Activated B cell treated with CpG ODN at 0.5 μM for 24 hours (primary cell): ENCODE results near the gene MT1H. TPM values are rescaled to one million over a fixed set of nuclear protein-coding genes. Genes with fewer than 3 reads are reported as not detected.
A peak's percentile ranks its signal among the peaks of the same experiment; 100 is the strongest.
"Not testable (repeated sequence)": the region's sequence is repeated elsewhere in the genome, so short reads cannot be mapped to it uniquely, and the experiment has no call there.

Source experiments
- ATAC-seq: fragments of 200-7000 bp; cut with Tn5 transposase; one replicate; pipeline ENCODE4 v1.10.0; 2021; ENCODE audit warnings: low read depth, mild to moderate bottlenecking, moderate library complexity
- CTCF ChIA-PET: fragments of 350-600 bp; sonication (Branson Sonifier 250); formaldehyde crosslinking; loops from one replicate; lab custom pipeline; 2021; ENCODE audit warnings: antibody characterized with exemption; lab: Charles Lee
- POLR2A ChIA-PET: fragments of 350-600 bp; sonication (Branson Sonifier 250); formaldehyde crosslinking; loops from one replicate; lab custom pipeline; 2021; ENCODE audit warnings: antibody characterized with exemption; lab: Charles Lee
- DNase-seq: peaks from one replicate; pipeline ENCODE4 v3.0.0; 2022
- H3K27ac Mint-ChIP-seq: one replicate; pipeline ENCODE4 v1.8.0; 2020; ENCODE audit warnings: mixed read lengths
- H3K27me3 Mint-ChIP-seq: one replicate; pipeline ENCODE4 v1.8.0; 2021; ENCODE audit warnings: mixed read lengths
- H3K36me3 Mint-ChIP-seq: one replicate; pipeline ENCODE4 v1.8.0; 2021; ENCODE audit warnings: low read depth, mixed read lengths
- H3K4me1 Mint-ChIP-seq: one replicate; pipeline ENCODE4 v1.8.0; 2021; ENCODE audit warnings: mixed read lengths
- H3K4me3 Mint-ChIP-seq: one replicate; pipeline ENCODE4 v1.8.0; 2020; ENCODE audit warnings: mild to moderate bottlenecking, mixed read lengths
- H3K9me3 Mint-ChIP-seq: one replicate; pipeline ENCODE4 v1.8.0; 2020; ENCODE audit warnings: mixed read lengths
- CTCF ChIP-seq: fragments of 200-600 bp; IDR thresholded peaks from one replicate; pipeline ENCODE4 v1.8.0; 2022; ENCODE audit warnings: antibody characterized with exemption, mild to moderate bottlenecking
- intact Hi-C: fragments of 100-400 bp; cut with micrococcal nuclease; formaldehyde crosslinking; loops from one replicate; pipeline ENCODE4 v1.15.1; 2024
- total RNA-seq: library from RNA; stranded (reverse); gene quantifications from 2 replicates; pipeline ENCODE4 v1.2.3, GENCODE V29; 2022

MT1H gene
- total RNA-seq, 1 donor from 2014 or later = 1.3 TPM

DNA sequence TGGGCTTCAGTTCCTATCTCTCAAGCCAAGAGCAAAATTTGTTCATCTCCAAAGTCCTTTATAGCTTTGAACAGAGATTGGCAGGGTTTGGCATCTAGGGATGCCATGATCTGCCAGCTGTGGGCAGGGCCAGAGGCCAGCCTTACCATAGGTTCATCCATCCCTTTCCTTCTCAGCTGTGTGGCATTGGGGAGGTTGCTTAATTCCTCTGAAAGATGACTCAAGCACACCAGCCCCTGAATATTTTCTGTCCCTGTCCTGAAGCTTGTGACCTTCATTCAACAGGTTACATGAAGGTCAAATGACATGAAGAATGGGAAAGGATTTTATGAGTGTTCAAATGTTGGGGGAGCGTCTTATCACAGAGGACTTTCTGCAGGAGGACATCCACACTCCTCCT is 5.1 kb upstream of the MT1H start:
- no peak overlapping the region for H3K27ac Mint-ChIP-seq
- peaks cover 13% of the 10 kb centered on the region for H3K4me1 Mint-ChIP-seq
- TF ChIP-seq CTCF = no peak
- ATAC-seq (no peak), DNase-seq (no peak)
- no peaks in the 10 kb centered on the region for H3K36me3 Mint-ChIP-seq
- POLR2A ChIA-PET = no interaction called here
- CTCF ChIA-PET = no interaction called here
- no peak overlapping the region for H3K4me3 Mint-ChIP-seq
- no peaks in the 10 kb centered on the region for H3K9me3 Mint-ChIP-seq
- H3K27me3 Mint-ChIP-seq = peaks cover 68% of the 10 kb centered on the region
- intact Hi-C loops = no loop called here

DNA sequence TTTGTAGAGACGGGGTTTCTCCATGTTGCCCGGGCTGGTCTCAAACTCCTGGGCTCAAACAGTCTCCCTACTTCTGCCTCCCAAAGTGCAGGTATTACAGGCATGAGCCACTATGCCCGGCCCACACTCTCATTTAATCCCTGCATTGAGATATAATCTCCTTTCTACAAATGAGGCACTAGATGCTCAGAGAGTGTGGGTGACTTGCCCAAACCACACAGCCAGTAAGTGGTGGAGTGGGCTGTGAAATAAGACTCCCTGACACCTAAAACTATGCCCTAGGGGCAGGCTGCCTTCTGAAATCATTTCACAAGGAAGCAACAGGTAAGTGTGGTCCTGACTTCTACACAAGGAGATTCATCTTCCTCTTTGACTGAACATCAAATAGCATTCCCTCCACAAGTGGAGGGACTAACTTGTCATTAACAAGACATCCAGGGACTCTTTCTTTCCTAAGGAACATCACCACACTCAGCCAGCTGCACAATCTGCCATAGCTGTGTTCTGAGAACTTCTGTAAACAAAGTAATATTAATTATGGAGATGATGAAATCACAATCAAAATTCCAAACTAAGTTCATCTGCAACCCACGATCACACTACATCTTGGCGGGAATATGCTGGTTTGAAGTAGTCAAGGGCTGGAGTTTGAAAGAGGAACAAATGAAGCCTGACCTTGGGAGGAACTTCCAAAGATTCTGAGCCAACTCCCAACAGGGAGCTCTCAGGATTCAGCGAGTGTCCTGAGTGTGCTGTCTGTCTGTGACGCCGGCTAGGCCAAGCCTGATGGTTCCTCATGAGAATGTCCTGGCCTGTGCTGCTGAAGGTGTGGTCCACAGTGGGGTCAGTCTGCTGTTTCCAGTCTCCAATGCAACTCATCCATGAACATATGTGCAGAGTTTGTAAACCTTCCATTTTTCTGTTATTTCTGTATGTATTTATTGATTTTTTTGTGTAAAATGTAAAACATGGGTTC is 4.0 kb upstream of the MT1H start:
- H3K36me3 Mint-ChIP-seq, H3K9me3 Mint-ChIP-seq, DNase-seq, H3K4me3 Mint-ChIP-seq, H3K27ac Mint-ChIP-seq, CTCF ChIA-PET, ATAC-seq, intact Hi-C loops, POLR2A ChIA-PET: not testable (repeated sequence)
- Mint-ChIP-seq H3K27me3 (peaks cover 79% of the 10 kb centered on the region), H3K4me1 (peaks cover 15% of the 10 kb centered on the region)

DNA sequence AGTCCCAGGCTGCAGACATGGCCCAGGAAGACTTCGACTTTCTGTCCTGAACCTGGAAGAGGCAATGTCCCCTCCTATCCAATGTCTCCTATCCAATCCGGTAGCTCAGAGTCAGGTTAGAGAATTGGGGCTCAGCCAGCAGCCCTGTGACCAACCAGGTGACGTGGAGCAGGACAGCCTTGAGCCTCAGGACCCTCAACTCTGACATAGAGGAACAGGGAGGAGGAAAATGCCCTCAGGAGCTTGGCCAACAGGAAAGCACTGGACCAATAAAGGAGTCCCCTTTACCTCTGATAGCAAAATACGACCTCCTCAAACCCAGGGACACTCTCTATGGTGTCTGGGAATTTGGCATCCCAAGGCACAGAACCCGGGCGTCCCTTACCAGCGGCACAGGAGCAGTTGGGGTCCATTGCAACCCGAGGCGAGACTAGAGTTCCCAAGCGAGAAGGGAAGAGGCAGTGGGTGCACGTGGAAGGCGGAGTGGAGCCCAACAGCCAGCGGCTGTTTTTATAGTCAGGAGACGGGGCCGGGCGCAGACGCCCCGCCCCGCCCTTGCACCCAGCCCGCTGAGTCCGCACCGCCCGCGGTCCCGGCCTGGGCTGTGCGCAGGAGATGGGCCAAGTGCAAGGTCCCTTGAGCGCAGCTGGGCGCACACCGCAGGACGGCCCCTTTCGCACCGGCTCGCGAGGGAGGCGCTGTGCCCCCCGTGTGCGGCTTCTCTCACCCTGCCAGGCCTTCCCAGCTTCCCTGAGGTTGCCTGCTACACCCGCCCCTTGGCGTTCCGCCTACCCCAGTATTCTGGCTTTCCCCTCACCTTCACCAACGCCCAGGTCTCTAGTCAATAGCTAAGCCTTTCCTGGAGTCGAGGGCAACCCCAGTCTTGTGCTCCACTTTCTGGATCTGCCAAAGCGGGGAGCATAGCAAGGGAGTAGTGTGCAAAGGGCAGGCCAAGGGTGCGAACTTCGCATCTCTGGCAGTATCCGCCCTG is 1.7 kb upstream of the MT1H start, which contains the start of gene MT1G:
MT1G (minus strand) TSS at position 485 of the 991 bp plus-strand sequence; CDS start at position 413, 72 bp downstream.
- Mint-ChIP-seq H3K27me3 (peaks cover 77% of the 10 kb centered on the region), H3K4me3 (no peak within 1 kb of the TSS), H3K9me3 (no peaks in the 10 kb centered on the region), H3K36me3 (no peaks in the 10 kb centered on the region), H3K4me1 (peaks cover 6% of the 10 kb centered on the region), H3K27ac (no peak within 1 kb of the TSS)
- ChIA-PET CTCF (interaction anchor here (0.8 kb wide), 1 partner anchor 34 kb away, joined by 3 read pairs; no protein-coding TSS in a partner anchor), POLR2A (no interaction called here)
- intact Hi-C loops = no loop called here
- DNase-seq (no peak), ATAC-seq (no peak)
- TF ChIP-seq CTCF = no peak

- POLR2A ChIA-PET = no interaction called here
- H3K36me3 Mint-ChIP-seq = no peaks in the 10 kb centered on the region
- intact Hi-C loops = loop anchor here (5.0 kb wide), 1 partner anchor 38 kb away; the partner anchor contains the start of gene MT1M
- H3K27me3 Mint-ChIP-seq = peaks cover 82% of the 10 kb centered on the region
- H3K4me3 Mint-ChIP-seq = peak overlapping the region; percentile 40
- no peak for DNase-seq
- no peak for TF ChIP-seq CTCF
- CTCF ChIA-PET = interaction anchor here (0.9 kb wide), 1 partner anchor 32 kb away, joined by 3 read pairs; no protein-coding TSS in a partner anchor
- no peak for ATAC-seq
- no peaks in the 10 kb centered on the region for H3K9me3 Mint-ChIP-seq
- H3K4me1 Mint-ChIP-seq = peaks cover 2% of the 10 kb centered on the region
- H3K27ac Mint-ChIP-seq = no peak overlapping the region
These were observed 416 bp downstream of the MT1H start for GRCh38 chr16:56669840-56670619.

GRCh38 chr16:56670620-56670934 is 963 bp downstream of the MT1H start:
- no peaks in the 10 kb centered on the region for H3K9me3 Mint-ChIP-seq
- H3K36me3 Mint-ChIP-seq = no peaks in the 10 kb centered on the region
- DNase-seq (no peak), ATAC-seq (no peak)
- H3K27me3 Mint-ChIP-seq = peaks cover 82% of the 10 kb centered on the region
- no peak overlapping the region for H3K4me3 Mint-ChIP-seq
- TF ChIP-seq CTCF = no peak
- H3K4me1 Mint-ChIP-seq = peaks cover 6% of the 10 kb centered on the region
- CTCF ChIA-PET = no interaction called here
- POLR2A ChIA-PET = no interaction called here
- intact Hi-C loops = loop anchor here (5.0 kb wide), 1 partner anchor 38 kb away; the partner anchor contains the start of gene MT1M
- H3K27ac Mint-ChIP-seq = no peak overlapping the region

GRCh38 chr16:56671691-56672090 is 2.1 kb downstream of the MT1H start:
- H3K4me3 Mint-ChIP-seq, H3K9me3 Mint-ChIP-seq, DNase-seq, POLR2A ChIA-PET, H3K36me3 Mint-ChIP-seq, ATAC-seq, H3K27ac Mint-ChIP-seq: not testable (repeated sequence)
- Mint-ChIP-seq H3K27me3 (peaks cover 74% of the 10 kb centered on the region), H3K4me1 (peaks cover 11% of the 10 kb centered on the region)
- CTCF ChIA-PET = interaction anchor here (0.7 kb wide), 1 partner anchor 30 kb away, joined by 3 read pairs; no protein-coding TSS in a partner anchor
- intact Hi-C loops = loop anchor here (5.0 kb wide), 1 partner anchor 39 kb away; the partner anchor contains the start of gene MT1M

DNA sequence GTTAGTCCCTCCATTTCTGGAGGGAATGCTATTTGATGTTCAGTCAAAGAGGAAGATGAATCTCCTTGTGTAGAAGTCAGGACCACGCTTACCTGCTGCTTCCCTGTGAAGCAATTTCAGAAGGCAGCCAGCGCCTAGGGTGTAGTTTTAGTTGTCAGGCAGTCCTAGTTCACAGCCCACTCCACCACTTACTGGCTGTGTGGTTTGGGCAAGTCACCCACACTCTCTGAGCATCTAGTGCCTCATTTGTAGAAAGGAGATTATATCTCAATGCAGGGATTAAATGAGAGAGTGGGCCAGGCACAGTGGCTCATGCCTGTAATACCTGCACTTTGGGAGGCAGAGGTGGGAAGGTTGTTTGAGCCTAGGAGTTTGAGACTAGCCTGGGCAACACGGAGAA is 2.6 kb downstream of the MT1H start:
- POLR2A ChIA-PET, ATAC-seq, H3K27ac Mint-ChIP-seq, DNase-seq, H3K36me3 Mint-ChIP-seq, H3K9me3 Mint-ChIP-seq, H3K4me3 Mint-ChIP-seq: not testable (repeated sequence)
- H3K4me1 Mint-ChIP-seq = peaks cover 11% of the 10 kb centered on the region
- intact Hi-C loops = loop anchor here (5.0 kb wide), 1 partner anchor 40 kb away; the partner anchor contains the start of gene MT1M
- CTCF ChIA-PET = interaction anchor here (0.7 to 1.4 kb wide), 3 partner anchors 30 to 159 kb away, joined by 3 to 4 read pairs (median 4); no protein-coding TSS in a partner anchor
- peaks cover 71% of the 10 kb centered on the region for H3K27me3 Mint-ChIP-seq
